H1 (cell line): Measurements from ENCODE around the gene ZNF667. TPM values are rescaled to one million over a fixed set of nuclear protein-coding genes. Genes with fewer than 3 reads are reported as not detected.
A peak's percentile ranks its signal among the peaks of the same experiment; 100 is the strongest.

Experiments used
- CTCF ChIA-PET: fragments of 300-600 bp; sonication (Branson Sonifier 250); formaldehyde crosslinking; loops from one replicate; lab custom pipeline; 2021; ENCODE audit not compliant: partially characterized antibody; lab: Charles Lee
- POLR2A ChIA-PET: fragments of 300-600 bp; sonication (Branson Sonifier 250); formaldehyde crosslinking; loops from one replicate; lab custom pipeline; 2021; ENCODE audit warnings: inconsistent platforms; ENCODE audit not compliant: partially characterized antibody; lab: Charles Lee
- DNase-seq, 2 experiments: peaks; one replicate each; pipeline versions ENCODE4 v3.0.0 to v3.0.0-alpha.2; 2010 to 2022; ENCODE audit warnings: low spot score in 2 of 2, low read depth in 1 of 2, mixed read lengths in 1 of 2
- FAIRE-seq: peaks from 2 replicates; lab custom pipeline; 2011; peaks lifted over from hg19 to GRCh38; lab: Jason Lieb, UNC
- H2AFZ ChIP-seq: 2 replicates; pipeline ENCODE4 v1.8.1; 2012; ENCODE audit warnings: low read length, inconsistent platforms
- H2AK5ac ChIP-seq: 2 replicates; pipeline ENCODE4 v1.6.1; 2013; ENCODE audit warnings: low read depth, low read length
- H2BK120ac ChIP-seq: replicated peaks from 2 replicates; pipeline ENCODE3; 2013; ENCODE audit warnings: low read depth, low read length, inconsistent platforms
- H2BK12ac ChIP-seq: 2 replicates; pipeline ENCODE4 v1.6.1; 2013; ENCODE audit warnings: low read depth, low read length
- H2BK15ac ChIP-seq: 2 replicates; pipeline ENCODE4 v1.6.1; 2013; ENCODE audit warnings: low read length
- H2BK20ac ChIP-seq: 2 replicates; pipeline ENCODE4 v1.6.1; 2013; ENCODE audit warnings: low read length
- H2BK5ac ChIP-seq: 2 replicates; pipeline ENCODE4 v1.6.1; 2013; ENCODE audit warnings: low read depth, low read length
- H3K14ac ChIP-seq: 2 replicates; pipeline ENCODE4 v1.6.1; 2013; ENCODE audit warnings: inconsistent platforms; ENCODE audit not compliant: insufficient read length
- H3K18ac ChIP-seq: 2 replicates; pipeline ENCODE4 v1.6.1; 2013; ENCODE audit warnings: low read length; ENCODE audit errors: extremely low read depth
- H3K23ac ChIP-seq: 2 replicates; pipeline ENCODE4 v1.6.1; 2013; ENCODE audit warnings: inconsistent platforms; ENCODE audit not compliant: insufficient read length
- H3K23me2 ChIP-seq: 2 replicates; pipeline ENCODE4 v1.6.1; 2013; ENCODE audit warnings: low read depth, low read length
- H3K27ac ChIP-seq: 2 replicates; pipeline ENCODE4 v1.6.1; 2011; ENCODE audit warnings: low read depth, low read length, inconsistent platforms
- H3K27me3 ChIP-seq, 4 experiments: replicated peaks in 1 of 4; 1 replicate in 1 of 4; 2 replicates in 3 of 4; pipeline versions ENCODE4 v1.6.1 to v1.8.1; 2011 to 2013; ENCODE audit warnings: low read length in 3 of 4, mild to moderate bottlenecking in 3 of 4, inconsistent platforms in 2 of 4, mixed read lengths in 2 of 4, moderate library complexity in 1 of 4; ENCODE audit not compliant: control insufficient read depth in 3 of 4, insufficient read depth in 3 of 4; ENCODE audit errors: extremely low read depth in 1 of 4
- H3K36me3 ChIP-seq, 4 experiments: 2 replicates each; pipeline versions ENCODE4 v1.6.1 to v1.8.1; 2011 to 2013; ENCODE audit warnings: mild to moderate bottlenecking in 4 of 4, low read length in 3 of 4, moderate library complexity in 2 of 4, control low read depth in 1 of 4, inconsistent platforms in 1 of 4; ENCODE audit not compliant: insufficient read depth in 4 of 4, control insufficient read depth in 2 of 4
- H3K4ac ChIP-seq: replicated peaks from 2 replicates; pipeline ENCODE3; 2013; ENCODE audit warnings: low read length, low read depth, mixed read lengths, inconsistent platforms; ENCODE audit not compliant: insufficient read length
- H3K4me1 ChIP-seq, 4 experiments: replicated peaks in 1 of 4; 1 replicate in 1 of 4; 2 replicates in 3 of 4; pipeline versions ENCODE4 v1.6.1 to v1.8.1; 2011 to 2013; ENCODE audit warnings: low read length in 3 of 4, inconsistent platforms in 2 of 4, mixed read lengths in 1 of 4; ENCODE audit not compliant: insufficient read depth in 4 of 4, control insufficient read depth in 3 of 4
- H3K4me2 ChIP-seq, 2 experiments: 2 replicates each; pipeline versions ENCODE4 v1.6.1 to v1.8.1; 2011 to 2013; ENCODE audit warnings: low read depth in 2 of 2, low read length in 2 of 2, control low read depth in 1 of 2, inconsistent platforms in 1 of 2, mild to moderate bottlenecking in 1 of 2; ENCODE audit not compliant: insufficient read depth in 1 of 2
- H3K4me3 ChIP-seq, 4 experiments: fragments of 200-600, 300-600 bp in 1 of 4; sonication (generic), shearing (Covaris generic), sonication (Bioruptor Twin) in 1 of 4; 2 replicates each; pipeline versions ENCODE4 v1.5.1 to v1.8.1; 2011 to 2016; ENCODE audit warnings: low read length in 4 of 4, low read depth in 3 of 4, control low read depth in 2 of 4, inconsistent platforms in 2 of 4, mild to moderate bottlenecking in 2 of 4, mixed read lengths in 1 of 4, moderate library complexity in 1 of 4; ENCODE audit not compliant: insufficient read depth in 2 of 4; ENCODE audit errors: extremely low read depth in 1 of 4
- H3K56ac ChIP-seq: replicated peaks from 2 replicates; pipeline ENCODE3; 2013; ENCODE audit warnings: low read depth, mild to moderate bottlenecking, mixed read lengths, low read length, inconsistent platforms; ENCODE audit not compliant: insufficient read length
- H3K79me1 ChIP-seq: 2 replicates; pipeline ENCODE4 v1.6.1; 2013; ENCODE audit warnings: low read depth, low read length, control low read depth
- H3K79me2 ChIP-seq, 2 experiments: 2 replicates each; pipeline versions ENCODE4 v1.6.1 to v1.8.1; 2012 to 2013; ENCODE audit warnings: low read length in 2 of 2, mild to moderate bottlenecking in 2 of 2, inconsistent platforms in 1 of 2; ENCODE audit not compliant: insufficient read depth in 2 of 2, control insufficient read depth in 1 of 2
- H3K9ac ChIP-seq, 4 experiments: replicated peaks in 1 of 4; 1 replicate in 1 of 4; 2 replicates in 3 of 4; pipeline versions ENCODE4 v1.6.1 to v1.8.1; 2011 to 2013; ENCODE audit warnings: low read depth in 3 of 4, low read length in 3 of 4, control low read depth in 2 of 4, mild to moderate bottlenecking in 2 of 4, moderate library complexity in 2 of 4, inconsistent platforms in 1 of 4; ENCODE audit errors: extremely low read depth in 1 of 4
- H3K9me3 ChIP-seq, 2 experiments: 2 replicates each; pipeline versions ENCODE4 v1.6.1 to v1.8.1; 2012 to 2013; ENCODE audit warnings: mild to moderate bottlenecking in 2 of 2, moderate library complexity in 2 of 2, control low read depth in 1 of 2, inconsistent platforms in 1 of 2, low read depth in 1 of 2, low read length in 1 of 2, mixed read lengths in 1 of 2; ENCODE audit not compliant: insufficient read depth in 2 of 2
- H4K20me1 ChIP-seq, 2 experiments: replicated peaks in 1 of 2; 2 replicates each; pipeline versions ENCODE3 to v1.8.1; 2011 to 2013; ENCODE audit warnings: inconsistent platforms in 2 of 2, low read length in 2 of 2, mild to moderate bottlenecking in 1 of 2; ENCODE audit not compliant: insufficient read depth in 2 of 2, control insufficient read depth in 1 of 2
- H4K5ac ChIP-seq: 2 replicates; pipeline ENCODE4 v1.6.1; 2013; ENCODE audit warnings: low read length, low read depth, mixed read lengths, inconsistent platforms; ENCODE audit not compliant: insufficient read length
- H4K8ac ChIP-seq: 2 replicates; pipeline ENCODE4 v1.8.0; 2013; ENCODE audit warnings: mild to moderate bottlenecking, moderate library complexity, low read length, inconsistent platforms; ENCODE audit not compliant: insufficient read depth; ENCODE audit errors: extremely low read depth
- H4K91ac ChIP-seq: replicated peaks from 2 replicates; pipeline ENCODE3; 2013; ENCODE audit warnings: low read length, mixed read lengths, inconsistent platforms; ENCODE audit not compliant: insufficient read length
- ASH2L ChIP-seq: fragments of 200-600, 300-600 bp; sonication (generic); IDR thresholded peaks from one replicate; pipeline ENCODE4 v1.7.1; 2017; ENCODE audit warnings: low read length
- CEBPB ChIP-seq: IDR thresholded peaks from 2 replicates; pipeline ENCODE4 v1.6.1; 2012; ENCODE audit warnings: low read depth, low read length
- CHD1 ChIP-seq: IDR thresholded peaks from 2 replicates; pipeline ENCODE4 v1.6.1; 2012; ENCODE audit warnings: low read depth, low read length, improper control_type of control experiment
- CREB1 ChIP-seq: IDR thresholded peaks from 2 replicates; pipeline ENCODE4 v1.6.1; 2012; ENCODE audit warnings: inconsistent platforms
- HDAC6 ChIP-seq: IDR thresholded peaks from one replicate; pipeline ENCODE4 v1.7.1; 2012; ENCODE audit warnings: low read depth, mild to moderate bottlenecking, inconsistent platforms, low read length, moderate library complexity
- KDM1A ChIP-seq: fragments of 200-600, 300-600 bp; sonication (generic); IDR thresholded peaks from 2 replicates; pipeline ENCODE4 v1.7.1; 2016; ENCODE audit warnings: mild to moderate bottlenecking, low read length, borderline replicate concordance
- NRF1 ChIP-seq: IDR thresholded peaks from 2 replicates; pipeline ENCODE4 v1.6.1; 2011; ENCODE audit warnings: mild to moderate bottlenecking, low read depth, low read length, improper control_type of control experiment
- PHF8 ChIP-seq: fragments of 200-600 bp; sonication (generic); conservative IDR thresholded peaks from 2 replicates; pipeline ENCODE4 v1.7.1; 2012; ENCODE audit warnings: low read depth, mild to moderate bottlenecking, inconsistent platforms, low read length, moderate library complexity
- POLR2A ChIP-seq, 2 experiments: IDR thresholded peaks; 1 replicate in 1 of 2; 2 replicates in 1 of 2; pipeline ENCODE4 v1.6.1; 2011; ENCODE audit warnings: low read depth in 2 of 2, low read length in 2 of 2, mild to moderate bottlenecking in 2 of 2; ENCODE audit errors: control extremely low read depth in 1 of 2
- POU5F1 ChIP-seq: IDR thresholded peaks from 2 replicates; pipeline ENCODE4 v1.6.1; 2011; ENCODE audit warnings: low read depth, mild to moderate bottlenecking, low read length, moderate library complexity
- RAD21 ChIP-seq, 2 experiments: IDR thresholded peaks in 1 of 2; conservative IDR thresholded peaks in 1 of 2; 2 replicates each; pipeline ENCODE4 v1.6.1; 2011; ENCODE audit warnings: low read depth in 2 of 2, low read length in 2 of 2, improper control_type of control experiment in 1 of 2, inconsistent platforms in 1 of 2, mild to moderate bottlenecking in 1 of 2, moderate library complexity in 1 of 2
- SIN3A ChIP-seq, 2 experiments: IDR thresholded peaks in 1 of 2; conservative IDR thresholded peaks in 1 of 2; 2 replicates each; pipeline ENCODE4 v1.6.1; 2011 to 2012; ENCODE audit warnings: low read length in 2 of 2, improper control_type of control experiment in 1 of 2, low read depth in 1 of 2, mild to moderate bottlenecking in 1 of 2
- SIRT6 ChIP-seq: IDR thresholded peaks from one replicate; pipeline ENCODE4 v1.7.1; 2012; ENCODE audit warnings: low read length, inconsistent platforms
- YY1 ChIP-seq: IDR thresholded peaks from 2 replicates; pipeline ENCODE4 v1.6.1; 2011; ENCODE audit warnings: low read depth, mild to moderate bottlenecking, low read length
- WGBS, 2 experiments: shearing (Covaris generic) in 1 of 2; methylation state at CpG; one replicate each; pipeline versions ENCODE4 v1.1.6 to v1.1.7; 2013 to 2015; ENCODE audit warnings: low lambda C conversion rate in 2 of 2, mixed read lengths in 2 of 2, inconsistent platforms in 1 of 2, low coverage in 1 of 2, missing lambda C conversion rate in 1 of 2; ENCODE audit not compliant: insufficient replicate concordance in 2 of 2, insufficient coverage in 1 of 2, insufficient read length in 1 of 2; ENCODE audit errors: extremely low coverage in 1 of 2, missing lambda C conversion rate in 1 of 2; 5-methylcytosine and 5-hydroxymethylcytosine counted together
- polyA plus RNA-seq, 7 experiments: library from polyadenylated mRNA; depleted of rRNA in 3 of 7; stranded (reverse) in 5 of 7; unstranded in 2 of 7; fragments of >200 nt in 5 of 7; fragments of 200-250 nt in 2 of 7; gene quantifications; 1 replicate in 5 of 7; 2 replicates in 1 of 7; 4 replicates in 1 of 7; pipeline versions ENCODE4 v1.2.1 to v1.2.3, GENCODE V29; 2011 to 2013; ENCODE audit warnings: missing spikeins in 2 of 7, mixed read lengths in 2 of 7
- total RNA-seq: library from RNA; stranded (reverse); fragmentation: NEBNext Ultra II Directional; extraction: Animal tissue kit (Norgen Biotek cat#: 25700); gene quantifications from 2 replicates; pipeline ENCODE4 v1.2.1, GENCODE V29; 2021

The ZNF667 gene
- total and polyA plus RNA-seq, 2 of the 8 experiments (the other 6 are each of a cell fraction or from before 2014, with no cell fraction given) = 4.4 to 10.7 TPM

DNA sequence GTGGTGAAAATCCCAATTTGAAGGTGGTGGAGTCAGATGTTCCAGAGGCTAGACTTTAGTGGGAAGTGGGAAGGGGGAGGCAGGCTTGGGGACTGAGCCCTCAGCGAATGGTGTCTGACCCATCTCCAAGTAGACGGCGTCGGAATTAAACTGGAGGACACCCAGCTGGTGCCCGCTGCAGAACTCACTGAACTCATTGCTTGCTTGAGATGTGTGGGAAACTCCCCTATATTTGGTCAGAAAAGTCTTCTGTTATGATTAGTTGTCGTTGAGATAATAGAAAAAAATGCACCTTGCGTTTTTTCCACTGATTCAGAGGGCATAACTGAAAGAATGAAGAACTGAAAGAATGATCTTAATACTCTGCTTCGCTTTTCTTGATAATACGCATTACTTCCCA is 73.9 kb downstream of the ZNF667 start:
- H3K4me3 ChIP-seq = peak overlapping the region; percentile 83 to 95 (median 92)
- H4K20me1 ChIP-seq = no peaks in the 10 kb centered on the region
- no peak overlapping the region for H3K23ac ChIP-seq
- H3K27me3 ChIP-seq = no peaks in the 10 kb centered on the region
- no peak overlapping the region for H2BK12ac ChIP-seq
- H3K23me2 ChIP-seq = peaks cover 8% of the 10 kb centered on the region
- peaks cover 0 to 6% (median 3%) of the 10 kb centered on the region in 4 experiments; a peak in 2 of 8 replicates for H3K36me3 ChIP-seq
- WGBS, 2 experiments = 37% methylated on average over 9 of the region's 9 CpGs; no CpG with 5 or more reads in 1 of the 2 experiments
- no peak overlapping the region for H4K8ac ChIP-seq
- no peak overlapping the region for H2BK15ac ChIP-seq
- H3K9me3 ChIP-seq = peaks cover 4 to 5% of the 10 kb centered on the region in 2 experiments; a peak in 3 of 4 replicates
- no peak overlapping the region for H2BK20ac ChIP-seq
- CTCF ChIA-PET = interaction anchor here (3.7 kb wide), 1 partner anchor 10 kb away, joined by 11 read pairs; the partner anchor contains the start of gene ZNF582
- no peak overlapping the region for H3K27ac ChIP-seq
- no peak for DNase-seq
- no peak overlapping the region for H2AK5ac ChIP-seq
- H3K4me1 ChIP-seq = peaks cover 0 to 6% (median 4%) of the 10 kb centered on the region in 4 experiments; a peak in 4 of 7 replicates
- peaks cover 10% of the 10 kb centered on the region for H3K79me1 ChIP-seq
- H3K4ac ChIP-seq = no peak overlapping the region
- TF ChIP-seq CHD1 (no peak), KDM1A (no peak), POU5F1 (no peak), PHF8 (no peak), CREB1 (no peak), HDAC6 (no peak), SIN3A (conservative IDR thresholded peaks at IDR 0.05 in 1 of 2, IDR thresholded peaks at IDR 0.05 in 1 of 2; ENCODE audit: low read depth in 1 of 2, low read length in 2 of 2) (no peak), SIRT6 (no peak), ASH2L (no peak), CEBPB (no peak), RAD21 (IDR thresholded peaks at IDR 0.05 in 1 of 2, conservative IDR thresholded peaks at IDR 0.05 in 1 of 2; ENCODE audit: low read depth in 2 of 2, low read length in 2 of 2) (no peak), NRF1 (no peak), POLR2A (IDR thresholded peaks at IDR 0.05; ENCODE audit: control extremely low read depth in 1 of 2, low read depth in 2 of 2, low read length in 2 of 2) (no peak), YY1 (no peak)
- TF ChIP-seq, all 59 proteins: peak for 0
- Histone ChIP-seq H3K79me2 (0 out of 4 replicates have a peak, but pooled peaks cover 0 to 2% of the 10 kb centered on the region in 2 experiments), H2BK5ac (no peak overlapping the region), H3K18ac (no peak overlapping the region), H3K56ac (no peak overlapping the region), H3K9ac (peak overlapping the region in 1 of 4 experiments; percentile 57; a peak in 3 of 7 replicates), H2AFZ (peak overlapping the region; percentile 92), H3K4me2 (peak overlapping the region; percentile 94 to 99), H2BK120ac (no peak overlapping the region), H4K5ac (no peak overlapping the region), H3K14ac (no peak overlapping the region), H4K91ac (no peak overlapping the region)
- no peak for FAIRE-seq
- POLR2A ChIA-PET = interaction anchor here (0.8 to 3.0 kb wide), 4 partner anchors 10 to 88 kb away, joined by 3 to 11 read pairs (median 4); partner anchors contain the start of gene ZNF582
